ENCODE measurements around the gene TMEM97.
"Not testable (repeated sequence)": the region's sequence is repeated elsewhere in the genome, so short reads cannot be mapped to it uniquely, and the experiment has no call there.

TMEM97 gene

GRCh38 chr17:28318759-28319597 lies at the start of gene TMEM97:
TSS of gene TMEM97 (plus strand) at chr17:28319200. CDS start at chr17:28319240, 40 bp downstream.
- DNase-seq: peak; percentile 98

DNA sequence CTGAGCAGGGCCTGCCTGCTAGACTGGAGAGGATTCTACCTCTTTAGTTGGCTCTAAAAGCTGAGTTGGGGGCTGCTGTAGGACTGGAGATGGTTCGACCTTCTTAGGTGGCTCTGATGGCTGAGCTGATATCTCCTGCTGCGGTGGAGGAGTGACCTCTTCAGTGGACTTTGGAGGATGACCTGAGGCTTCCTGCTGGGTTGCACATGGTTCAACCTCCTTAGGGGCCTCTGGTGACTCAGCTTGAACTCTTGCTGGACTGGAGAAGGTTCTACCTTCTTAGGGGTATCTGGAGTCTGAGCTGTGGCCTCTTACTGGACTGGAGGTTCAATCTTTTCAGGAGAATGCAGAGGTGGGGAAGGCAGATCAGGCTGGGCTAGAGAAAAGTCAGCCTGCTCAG lies 48.9 kb upstream of the TMEM97 start:
- no peak for DNase-seq

DNA sequence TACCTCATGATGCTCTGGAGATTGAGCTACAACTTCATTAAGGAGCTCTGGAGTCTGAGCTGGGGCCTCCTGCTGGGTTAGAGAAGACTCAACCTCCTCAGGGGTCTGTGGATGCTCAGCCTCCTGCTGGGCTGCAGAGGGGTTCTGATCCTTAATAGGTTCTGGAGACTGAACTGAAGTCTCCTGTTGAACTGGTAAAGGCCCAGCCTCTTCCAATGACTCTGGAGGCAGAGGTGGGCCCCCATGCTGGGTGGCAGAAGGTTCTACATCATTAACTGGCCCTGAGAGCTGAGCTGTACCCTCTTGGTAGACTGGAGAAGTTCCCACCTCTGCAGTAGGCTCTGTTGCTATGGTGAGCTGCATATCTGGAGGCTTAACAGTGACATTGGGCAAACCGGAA lies 48.1 kb upstream of the TMEM97 start:
- DNase-seq: no peak

- DNase-seq: no peak
Observed at GRCh38 chr17:28271431-28271830, 47.6 kb upstream of the TMEM97 start.

- no peak for DNase-seq
Observed at GRCh38 chr17:28272166-28272565, 46.8 kb upstream of the TMEM97 start.

DNA sequence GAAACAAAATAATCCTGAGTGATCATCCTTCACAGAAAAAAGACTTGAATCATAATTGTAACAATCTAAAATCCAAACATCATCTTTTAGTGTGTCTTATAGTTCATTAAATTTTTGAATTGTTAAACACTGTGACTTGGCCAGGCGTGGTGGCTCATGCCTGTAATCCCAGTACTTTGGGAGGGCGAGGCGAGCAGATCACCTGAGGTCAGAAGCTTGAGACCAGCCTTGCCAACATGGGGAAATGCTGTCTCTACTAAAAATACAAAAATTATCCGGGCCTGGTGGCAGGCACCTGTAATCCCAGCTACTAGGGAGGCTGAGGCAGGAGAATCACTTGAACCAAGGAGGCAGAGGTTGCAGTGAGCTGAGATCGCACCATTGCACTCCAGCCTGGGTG lies 45.7 kb upstream of the TMEM97 start:
- not testable (repeated sequence) for DNase-seq

GRCh38 chr17:28274591-28275265 lies 44.3 kb upstream of the TMEM97 start:
- DNase-seq: no peak

- no peak for DNase-seq
Observed at GRCh38 chr17:28276011-28276410, 43.0 kb upstream of the TMEM97 start.

DNA sequence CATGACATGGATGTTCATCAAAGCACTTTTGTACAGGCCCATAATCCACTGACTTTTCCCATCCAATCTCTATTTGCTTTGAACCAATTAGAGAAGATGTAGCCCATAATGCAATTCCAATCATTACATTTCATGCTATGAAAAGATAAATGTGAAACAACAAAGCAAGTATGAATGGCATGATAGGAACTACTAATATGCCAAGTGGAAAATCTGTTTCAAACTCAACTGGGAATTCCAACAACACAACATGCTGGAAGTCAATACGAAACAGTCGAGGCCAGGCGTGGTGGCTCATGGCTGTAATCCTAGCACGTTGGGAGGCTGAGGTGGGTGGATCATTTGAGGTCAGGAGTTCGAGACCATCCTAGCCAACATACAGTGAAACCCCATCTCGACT lies 39.6 kb upstream of the TMEM97 start:
- no peak for DNase-seq

- DNase-seq: no peak
Observed at GRCh38 chr17:28280826-28281225, 38.2 kb upstream of the TMEM97 start.

- DNase-seq: no peak
Observed at GRCh38 chr17:28282596-28282995, 36.4 kb upstream of the TMEM97 start.

- no peak for DNase-seq
Observed at GRCh38 chr17:28285965-28286364, 33.0 kb upstream of the TMEM97 start.

DNA sequence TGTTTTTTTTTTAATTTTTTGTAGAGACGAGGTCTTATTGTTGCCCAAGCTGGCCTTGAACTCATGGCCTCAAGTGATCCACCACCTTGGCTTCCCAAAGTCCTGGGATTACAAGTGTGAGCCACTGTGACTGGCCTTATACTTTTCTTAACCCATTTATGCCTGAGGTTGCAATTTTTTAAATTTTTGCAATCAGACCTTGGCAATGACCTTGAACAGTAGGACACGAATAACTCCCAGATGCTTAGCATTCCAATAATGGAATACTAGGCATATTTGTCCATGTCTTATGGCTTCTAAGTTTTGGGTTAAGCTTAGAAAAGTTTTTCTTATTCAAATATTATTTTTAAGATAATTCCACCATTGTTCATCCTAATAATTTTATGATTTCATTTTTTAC lies 28.3 kb upstream of the TMEM97 start:
- DNase-seq: no peak

- no peak for DNase-seq
Observed at GRCh38 chr17:28291780-28292330, 27.1 kb upstream of the TMEM97 start.

- not testable (repeated sequence) for DNase-seq
Observed at GRCh38 chr17:28292878-28293277, 26.1 kb upstream of the TMEM97 start.

- DNase-seq: no peak
Observed at GRCh38 chr17:28293994-28294393, 25.0 kb upstream of the TMEM97 start.

GRCh38 chr17:28295677-28296578 lies 23.1 kb upstream of the TMEM97 start:
- DNase-seq: no peak

- no peak for DNase-seq
Observed at GRCh38 chr17:28298449-28298848, 20.6 kb upstream of the TMEM97 start.

DNA sequence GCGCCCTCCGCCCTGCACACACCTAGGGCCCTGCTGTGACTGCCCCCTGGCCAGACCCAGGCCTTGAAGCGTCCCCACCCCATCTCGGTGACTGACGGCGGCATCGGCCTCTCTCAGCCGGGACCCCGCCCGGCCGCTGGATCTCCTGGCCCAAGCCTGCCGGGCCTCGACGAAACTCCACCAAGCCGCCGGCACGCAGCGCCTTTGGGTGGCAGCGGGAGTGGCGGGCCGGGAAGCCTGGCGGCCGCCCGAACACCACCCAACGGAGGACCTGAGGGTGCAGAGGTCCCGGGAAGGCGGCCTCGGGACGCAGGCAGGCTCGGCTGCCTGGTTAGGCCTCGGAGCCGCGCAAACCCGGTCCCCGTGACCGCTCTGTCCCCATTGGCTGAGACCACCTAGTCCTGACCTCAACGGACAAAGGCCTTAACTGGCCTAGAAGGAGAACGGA lies 12.0 kb upstream of the TMEM97 start:
- DNase-seq: no peak

- no peak for DNase-seq
Observed at GRCh38 chr17:28313841-28314240, 5.2 kb upstream of the TMEM97 start.

DNA sequence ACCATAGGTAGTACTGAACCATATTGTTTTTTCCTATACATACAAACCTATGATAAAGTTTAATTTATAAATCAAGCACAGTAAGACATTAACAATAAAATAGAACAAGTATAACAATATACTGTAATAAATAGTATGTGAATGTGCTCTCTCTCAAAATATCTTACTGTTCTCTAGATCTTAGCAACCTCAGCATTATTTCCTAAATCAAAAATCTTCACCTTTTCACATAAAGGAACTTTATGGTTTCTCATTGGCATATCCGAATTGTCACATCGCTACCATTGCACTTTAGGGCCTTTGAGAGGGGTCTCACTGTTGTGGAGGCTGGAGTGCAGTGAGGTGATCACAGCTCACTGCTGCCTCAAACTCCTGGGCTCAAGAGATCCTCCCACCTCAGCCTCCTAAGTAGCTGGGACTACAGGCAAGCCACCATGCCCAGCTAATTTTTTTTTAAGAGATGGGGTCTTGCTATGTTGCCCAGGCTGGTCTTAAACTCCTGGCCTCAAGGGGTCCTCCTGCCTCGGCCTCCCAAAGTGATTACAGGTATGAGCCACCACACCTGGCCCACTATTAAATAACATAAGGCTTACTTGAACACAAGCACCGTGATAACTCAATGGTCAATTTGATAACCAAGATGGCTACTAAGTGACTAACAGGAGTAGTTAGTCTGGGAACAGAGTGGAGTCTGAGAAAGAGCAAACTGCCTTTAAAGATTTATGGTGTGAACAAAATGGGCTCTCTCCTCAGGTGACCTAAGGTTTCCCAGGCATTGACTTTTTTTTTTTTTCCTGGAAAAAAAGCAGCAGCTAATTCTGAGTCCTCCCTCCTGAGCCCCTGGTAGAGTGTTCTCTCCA lies 2.9 kb upstream of the TMEM97 start:
- no peak for DNase-seq
